Fibroblast of lung (primary cell): ENCODE data around the gene EYS. TPM values are rescaled to one million over a fixed set of nuclear protein-coding genes. Genes with fewer than 3 reads are reported as not detected.
A peak's percentile ranks its signal among the peaks of the same experiment; 100 is the strongest.

ENCODE experiments used
- DNase-seq, 2 donors: peaks; one replicate each; pipeline versions ENCODE4 v3.0.0 to v3.0.0-alpha.2; 2010; ENCODE audit warnings: low read depth in 2 of 2
- H2AFZ ChIP-seq: 2 replicates; pipeline ENCODE4 v1.5.1; 2012; ENCODE audit warnings: low read length, control low read depth, inconsistent platforms
- H3K27ac ChIP-seq: 2 replicates; pipeline ENCODE4 v1.5.1; 2011; ENCODE audit warnings: low read length, control low read depth; ENCODE audit not compliant: insufficient read depth
- H3K27me3 ChIP-seq: 2 replicates; pipeline ENCODE4 v1.5.1; 2011; ENCODE audit warnings: mild to moderate bottlenecking, low read length; ENCODE audit not compliant: control insufficient read depth, insufficient read depth
- H3K36me3 ChIP-seq: 2 replicates; pipeline ENCODE4 v1.5.1; 2011; ENCODE audit warnings: low read length; ENCODE audit not compliant: control insufficient read depth, insufficient read depth
- H3K4me1 ChIP-seq: 2 replicates; pipeline ENCODE4 v1.5.1; 2011; ENCODE audit warnings: low read length; ENCODE audit not compliant: control insufficient read depth, insufficient read depth; ENCODE audit errors: extremely low read depth
- H3K4me2 ChIP-seq: 2 replicates; pipeline ENCODE4 v1.5.1; 2011; ENCODE audit warnings: low read length, control low read depth; ENCODE audit not compliant: insufficient read depth; ENCODE audit errors: extremely low read depth
- H3K4me3 ChIP-seq, 4 experiments: fragments of 200-600 bp in 1 of 4; sonication (generic) in 1 of 4; replicated peaks in 1 of 4; 2 replicates each; pipeline ENCODE4 v1.5.1; 2011 to 2016; ENCODE audit warnings: low read length in 4 of 4, low read depth in 3 of 4, mild to moderate bottlenecking in 3 of 4, control low read depth in 2 of 4, inconsistent platforms in 1 of 4, mixed read lengths in 1 of 4; ENCODE audit not compliant: insufficient read depth in 1 of 4; ENCODE audit errors: control extremely low read depth in 1 of 4
- H3K79me2 ChIP-seq: 2 replicates; pipeline ENCODE4 v1.5.1; 2012; ENCODE audit warnings: mild to moderate bottlenecking, low read length, inconsistent platforms; ENCODE audit not compliant: control insufficient read depth, insufficient read depth
- H3K9ac ChIP-seq: 2 replicates; pipeline ENCODE4 v1.5.1; 2011; ENCODE audit warnings: mild to moderate bottlenecking, low read length, control low read depth; ENCODE audit not compliant: insufficient read depth
- H3K9me3 ChIP-seq: 2 replicates; pipeline ENCODE4 v1.5.1; 2012; ENCODE audit warnings: low read depth, low read length; ENCODE audit not compliant: control insufficient read depth, insufficient read depth
- H4K20me1 ChIP-seq: 2 replicates; pipeline ENCODE4 v1.5.1; 2011; ENCODE audit warnings: low read length; ENCODE audit not compliant: control insufficient read depth, insufficient read depth; ENCODE audit errors: extremely low read depth
- EZH2 ChIP-seq: IDR thresholded peaks from 2 replicates; pipeline ENCODE4 v1.5.1; 2012; ENCODE audit warnings: low read length, control low read depth, mild to moderate bottlenecking; ENCODE audit errors: missing control alignments
- polyA plus RNA-seq, 2 donors: library from polyadenylated mRNA; depleted of rRNA in 1 of 2; stranded (reverse) in 1 of 2; unstranded in 1 of 2; fragments of >200 nt; gene quantifications; 2 replicates each; pipeline ENCODE4 v1.2.1, GENCODE V29; 2011 to 2012; ENCODE audit warnings: missing spikeins in 1 of 2
- total RNA-seq: library from RNA; depleted of rRNA; stranded (reverse); fragments of >200 nt; gene quantifications from 2 replicates; pipeline ENCODE4 v1.2.1, GENCODE V29; 2014
- TF ChIP-seq, protein P1 (sequence below), 2 donors: IDR thresholded peaks in 1 of 2; conservative IDR thresholded peaks in 1 of 2; 1 replicate in 1 of 2; 2 replicates in 1 of 2; pipeline ENCODE4 v1.5.1; 2011 to 2012; ENCODE audit warnings: low read length in 2 of 2, control low read depth in 1 of 2, inconsistent platforms in 1 of 2, low read depth in 1 of 2, mild to moderate bottlenecking in 1 of 2

The EYS gene
- total and polyA plus RNA-seq, 2 donors (not counting 1 experiment from before 2014, with no cell fraction given) = under 0.01 TPM; not detected in 1

DNA sequence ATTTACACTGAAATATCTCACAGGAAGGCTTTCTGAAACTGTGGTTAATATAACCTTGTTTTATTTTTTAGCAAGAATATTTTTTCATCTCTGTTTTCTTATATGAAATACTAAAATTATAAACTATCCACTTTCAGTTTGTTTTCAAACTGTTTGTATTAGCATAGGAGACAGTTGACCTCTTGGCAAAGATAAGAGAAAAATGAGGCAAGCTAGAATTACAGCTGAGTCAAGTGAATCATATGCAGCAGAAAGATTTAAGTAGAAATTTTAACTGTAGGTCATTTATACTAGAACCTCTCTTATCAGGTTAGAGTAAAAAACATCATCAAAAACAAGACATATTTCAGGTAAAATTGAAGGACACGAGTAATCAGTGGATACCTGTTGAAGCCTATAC lies 1278.8 kb downstream of the EYS start:
- no peaks in the 10 kb centered on the region for H3K36me3 ChIP-seq
- no peaks in the 10 kb centered on the region for H3K9me3 ChIP-seq
- H3K27me3 ChIP-seq = no peaks in the 10 kb centered on the region
- TF ChIP-seq, protein P1, sequence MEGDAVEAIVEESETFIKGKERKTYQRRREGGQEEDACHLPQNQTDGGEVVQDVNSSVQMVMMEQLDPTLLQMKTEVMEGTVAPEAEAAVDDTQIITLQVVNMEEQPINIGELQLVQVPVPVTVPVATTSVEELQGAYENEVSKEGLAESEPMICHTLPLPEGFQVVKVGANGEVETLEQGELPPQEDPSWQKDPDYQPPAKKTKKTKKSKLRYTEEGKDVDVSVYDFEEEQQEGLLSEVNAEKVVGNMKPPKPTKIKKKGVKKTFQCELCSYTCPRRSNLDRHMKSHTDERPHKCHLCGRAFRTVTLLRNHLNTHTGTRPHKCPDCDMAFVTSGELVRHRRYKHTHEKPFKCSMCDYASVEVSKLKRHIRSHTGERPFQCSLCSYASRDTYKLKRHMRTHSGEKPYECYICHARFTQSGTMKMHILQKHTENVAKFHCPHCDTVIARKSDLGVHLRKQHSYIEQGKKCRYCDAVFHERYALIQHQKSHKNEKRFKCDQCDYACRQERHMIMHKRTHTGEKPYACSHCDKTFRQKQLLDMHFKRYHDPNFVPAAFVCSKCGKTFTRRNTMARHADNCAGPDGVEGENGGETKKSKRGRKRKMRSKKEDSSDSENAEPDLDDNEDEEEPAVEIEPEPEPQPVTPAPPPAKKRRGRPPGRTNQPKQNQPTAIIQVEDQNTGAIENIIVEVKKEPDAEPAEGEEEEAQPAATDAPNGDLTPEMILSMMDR (conservative IDR thresholded peaks at IDR 0.05 in 1 of 2, IDR thresholded peaks at IDR 0.05 in 1 of 2; ENCODE audit: low read depth in 1 of 2, low read length in 2 of 2) = no peak
- TF ChIP-seq EZH2 = no peak
- no peaks in the 10 kb centered on the region for H3K79me2 ChIP-seq
- H3K4me3 ChIP-seq = no peak overlapping the region
- no peak overlapping the region for H3K4me2 ChIP-seq
- H4K20me1 ChIP-seq = no peaks in the 10 kb centered on the region
- DNase-seq = peak in 1 of 2 donors; percentile 40
- no peak overlapping the region for H3K27ac ChIP-seq
- no peak overlapping the region for H3K9ac ChIP-seq
- H3K4me1 ChIP-seq = no peaks in the 10 kb centered on the region
- no peak overlapping the region for H2AFZ ChIP-seq

DNA sequence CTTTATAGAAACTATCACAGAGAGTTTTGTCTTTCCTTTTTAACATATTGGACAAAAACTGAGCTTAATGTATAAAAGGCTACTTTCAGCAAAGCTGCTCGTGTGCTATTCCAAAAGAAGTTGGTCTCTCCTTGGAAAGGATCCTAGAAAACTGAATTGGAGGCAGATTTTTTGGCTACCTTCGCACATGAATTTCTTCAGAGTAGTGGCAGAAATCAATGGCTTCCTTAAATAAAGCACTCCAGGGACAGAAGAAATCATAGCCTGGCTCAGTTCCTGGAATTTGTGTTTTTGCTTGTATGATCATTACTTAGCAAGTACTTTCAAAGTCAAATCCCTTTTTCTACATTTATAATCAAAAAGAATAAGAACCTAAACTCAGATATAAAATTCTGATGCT lies 1291.1 kb downstream of the EYS start:
- no peak overlapping the region for H3K4me3 ChIP-seq
- H4K20me1 ChIP-seq = no peaks in the 10 kb centered on the region
- H3K9ac ChIP-seq = no peak overlapping the region
- H3K36me3 ChIP-seq = no peaks in the 10 kb centered on the region
- H3K27me3 ChIP-seq = no peaks in the 10 kb centered on the region
- H3K27ac ChIP-seq = no peak overlapping the region
- TF ChIP-seq, protein P1 (conservative IDR thresholded peaks at IDR 0.05 in 1 of 2, IDR thresholded peaks at IDR 0.05 in 1 of 2; ENCODE audit: low read depth in 1 of 2, low read length in 2 of 2) = no peak
- TF ChIP-seq EZH2 = no peak
- peak in 1 of 2 donors; percentile 63 for DNase-seq
- H3K4me1 ChIP-seq = no peaks in the 10 kb centered on the region
- no peaks in the 10 kb centered on the region for H3K79me2 ChIP-seq
- H3K4me2 ChIP-seq = no peak overlapping the region
- H2AFZ ChIP-seq = no peak overlapping the region
- no peaks in the 10 kb centered on the region for H3K9me3 ChIP-seq

GRCh38 chr6:64411226-64411625 lies 1295.8 kb downstream of the EYS start:
- Histone ChIP-seq H3K36me3 (no peaks in the 10 kb centered on the region), H3K4me1 (no peaks in the 10 kb centered on the region), H3K79me2 (no peaks in the 10 kb centered on the region), H4K20me1 (no peaks in the 10 kb centered on the region), H2AFZ (no peak overlapping the region), H3K27me3 (no peaks in the 10 kb centered on the region), H3K27ac (no peak overlapping the region), H3K4me2 (no peak overlapping the region), H3K4me3 (no peak overlapping the region), H3K9ac (no peak overlapping the region), H3K9me3 (no peaks in the 10 kb centered on the region)
- TF ChIP-seq, protein P1 (conservative IDR thresholded peaks at IDR 0.05 in 1 of 2, IDR thresholded peaks at IDR 0.05 in 1 of 2; ENCODE audit: low read depth in 1 of 2, low read length in 2 of 2) = no peak
- TF ChIP-seq EZH2 = no peak
- peak; percentile 2 to 3 for DNase-seq
